GM18517 (cell line): ENCODE results near the gene CAV3.
"Not testable (repeated sequence)": the region's sequence is repeated elsewhere in the genome, so short reads cannot be mapped to it uniquely, and the experiment has no call there.

Experiments
- ATAC-seq: cut with Tn5 transposase; IDR thresholded peaks from one replicate; pipeline ENCODE4 v1.9.1; 2021; ENCODE audit warnings: mild to moderate bottlenecking, moderate library complexity; ENCODE audit not compliant: unreplicated experiment

The CAV3 gene

DNA sequence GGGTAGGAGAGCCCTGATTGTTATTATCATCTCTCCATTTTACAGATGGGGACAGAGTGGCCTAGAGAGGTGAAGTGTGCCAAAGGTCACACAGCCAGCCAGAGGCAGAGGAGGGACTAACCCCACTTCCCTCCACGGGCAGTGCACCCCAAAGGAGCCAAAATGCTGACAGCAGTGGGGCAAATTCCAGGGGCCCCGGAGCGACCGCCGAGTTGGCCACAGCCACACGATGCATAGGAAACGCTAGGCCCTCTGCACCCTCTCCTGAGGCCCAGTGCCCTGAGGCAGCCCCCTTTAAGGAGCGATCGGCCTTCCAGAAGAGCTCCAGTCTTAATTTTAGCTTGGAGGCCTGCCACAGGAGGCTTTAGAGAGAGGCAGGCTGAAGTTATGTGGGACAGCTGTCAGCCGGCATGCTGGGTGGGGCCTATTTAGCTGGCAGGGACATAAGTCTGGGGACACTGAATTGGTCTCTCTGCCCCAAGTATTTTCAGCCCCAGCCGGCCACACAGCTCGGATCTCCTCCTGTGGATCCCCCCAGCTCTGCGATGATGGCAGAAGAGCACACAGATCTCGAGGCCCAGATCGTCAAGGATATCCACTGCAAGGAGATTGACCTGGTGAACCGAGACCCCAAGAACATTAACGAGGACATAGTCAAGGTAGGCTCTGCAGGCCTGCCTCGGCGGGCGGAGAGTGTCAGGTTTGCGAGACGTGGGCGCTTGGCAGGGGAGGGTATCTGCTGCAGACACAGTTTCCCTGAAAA is at the start of gene CAV3:
Gene CAV3 (plus strand): TSS at position 471 of the 763 bp plus-strand sequence. CDS start 75 bp downstream, at position 546.
- no peak for ATAC-seq

DNA sequence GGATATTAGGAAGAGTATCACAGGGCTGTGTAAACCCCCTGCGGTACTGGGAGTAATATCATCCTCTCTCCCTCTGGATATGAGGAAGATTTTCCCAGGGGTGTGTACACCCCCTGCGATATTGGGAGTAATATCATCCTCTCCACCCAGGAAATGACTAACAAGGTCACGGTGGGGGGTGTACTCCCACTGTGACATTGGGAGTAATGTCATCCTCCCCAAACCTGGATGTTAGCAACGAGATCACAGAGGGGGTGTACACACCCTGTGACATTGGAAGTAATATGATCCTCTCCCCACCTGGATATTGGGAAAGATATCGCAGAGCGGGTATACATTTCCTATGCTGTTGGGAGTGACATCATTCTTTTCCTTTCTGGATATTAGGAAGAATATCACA is 48.6 kb upstream of the CAV3 start:
- not testable (repeated sequence) for ATAC-seq

DNA sequence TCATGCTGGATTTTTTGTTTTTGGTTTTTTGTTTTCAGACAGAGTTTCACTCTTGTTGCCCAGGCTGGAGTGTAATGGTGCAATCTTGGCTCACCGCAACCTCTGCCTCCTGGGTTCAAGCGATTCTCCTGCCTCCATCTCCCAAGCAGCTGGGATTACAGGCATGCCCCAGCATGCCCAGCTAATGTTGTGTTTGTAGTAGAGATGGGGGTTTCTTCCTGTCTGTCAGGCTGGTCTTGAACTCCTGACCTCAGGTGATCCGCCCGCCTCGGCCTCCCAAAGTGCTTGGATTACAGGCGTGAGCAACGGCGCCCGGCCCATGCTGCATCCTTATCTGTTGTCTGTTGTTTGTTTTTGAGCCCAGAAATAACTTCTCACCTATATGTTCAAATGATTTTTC is 42.3 kb upstream of the CAV3 start:
- ATAC-seq = not testable (repeated sequence)

DNA sequence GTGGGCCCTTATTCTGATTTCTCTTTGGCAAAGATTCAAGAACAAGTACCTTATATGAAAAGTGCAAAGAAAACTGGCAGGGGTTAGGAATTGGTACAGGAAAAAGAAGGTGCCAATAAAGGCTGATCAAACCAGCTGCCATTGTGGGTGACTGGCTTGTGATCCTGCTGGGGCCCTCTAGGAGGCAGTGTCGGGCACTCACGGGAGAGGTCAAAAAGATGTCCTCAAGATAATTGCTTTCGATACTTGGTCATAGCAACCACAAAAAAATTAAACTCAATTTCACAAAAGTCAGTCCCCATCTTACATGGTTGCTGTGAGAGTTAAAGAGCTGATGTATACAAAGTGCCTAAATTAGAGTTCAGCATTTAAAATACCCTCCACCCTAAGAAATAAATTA is 31.0 kb upstream of the CAV3 start:
- ATAC-seq = no peak

DNA sequence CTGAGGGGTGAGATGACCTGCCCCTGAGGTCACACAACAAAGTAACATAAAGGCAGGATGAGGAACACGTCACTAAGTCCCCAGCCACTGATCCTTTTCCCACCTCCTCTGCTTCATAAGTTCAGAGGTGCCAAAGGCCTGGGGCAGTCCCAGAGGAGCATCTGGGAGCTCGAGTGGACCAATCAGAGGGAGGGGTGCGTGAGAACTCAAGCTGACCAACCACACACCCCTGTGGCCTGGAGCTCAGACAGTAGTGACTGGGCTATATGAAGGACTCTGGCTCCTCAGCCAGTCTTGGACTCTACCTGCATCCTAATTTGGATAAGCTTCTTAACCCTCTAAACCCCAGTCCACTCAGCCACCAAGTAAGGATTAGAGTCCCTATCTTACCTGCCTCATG is 28.0 kb upstream of the CAV3 start:
- no peak for ATAC-seq

DNA sequence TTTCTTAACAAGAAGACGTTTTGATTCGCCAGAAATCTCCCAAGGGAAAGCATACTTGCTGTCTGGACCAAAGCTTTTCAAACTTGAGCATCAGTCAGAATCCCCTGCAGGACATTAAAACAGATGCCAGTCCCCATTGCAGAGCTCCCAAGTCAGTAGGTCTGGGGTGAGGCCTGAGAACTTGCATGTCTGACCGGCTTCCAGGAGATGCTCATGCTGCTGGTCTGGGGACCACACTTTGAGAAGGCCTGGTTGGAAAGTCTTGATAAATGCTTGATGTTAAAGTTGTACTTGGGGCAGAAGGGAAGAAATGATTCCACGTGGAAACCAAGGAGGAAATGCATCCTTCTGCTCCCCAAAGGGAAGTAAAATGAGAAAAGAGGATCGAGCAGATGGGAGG is 24.3 kb upstream of the CAV3 start:
- no peak for ATAC-seq

DNA sequence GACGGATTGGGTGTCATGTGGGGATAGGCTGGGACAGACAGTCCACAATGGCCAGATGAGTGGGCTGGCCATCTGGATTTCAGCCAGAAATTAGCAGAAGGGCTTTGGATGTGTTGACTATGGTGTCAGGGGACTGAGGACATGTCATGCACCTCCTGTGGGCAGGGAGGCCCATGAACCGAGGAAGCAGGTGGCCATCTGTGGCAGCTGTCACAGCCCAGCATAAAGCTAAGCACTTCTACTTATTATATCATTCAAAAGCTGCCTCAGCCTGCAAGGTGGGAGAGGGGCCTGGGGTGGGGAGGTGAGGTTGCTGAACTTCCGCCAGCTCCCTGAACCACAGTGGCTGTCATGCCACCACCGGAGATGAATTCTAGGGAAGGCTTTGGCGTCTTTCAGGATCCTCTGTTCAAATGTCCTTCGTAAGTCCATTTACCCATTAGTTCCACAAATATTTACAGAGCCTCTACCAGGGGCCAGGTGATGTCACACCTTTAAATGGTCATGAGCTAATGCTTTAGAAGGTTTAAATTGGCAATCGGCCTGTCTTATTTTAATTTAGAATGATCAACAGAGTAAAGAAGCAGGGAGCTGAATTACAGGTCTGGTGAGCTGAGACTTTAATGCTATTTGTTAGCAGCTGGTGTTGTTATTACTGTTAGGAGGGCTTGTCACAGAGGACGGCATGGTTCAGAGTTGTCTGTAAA is 23.6 kb upstream of the CAV3 start:
- ATAC-seq = no peak

DNA sequence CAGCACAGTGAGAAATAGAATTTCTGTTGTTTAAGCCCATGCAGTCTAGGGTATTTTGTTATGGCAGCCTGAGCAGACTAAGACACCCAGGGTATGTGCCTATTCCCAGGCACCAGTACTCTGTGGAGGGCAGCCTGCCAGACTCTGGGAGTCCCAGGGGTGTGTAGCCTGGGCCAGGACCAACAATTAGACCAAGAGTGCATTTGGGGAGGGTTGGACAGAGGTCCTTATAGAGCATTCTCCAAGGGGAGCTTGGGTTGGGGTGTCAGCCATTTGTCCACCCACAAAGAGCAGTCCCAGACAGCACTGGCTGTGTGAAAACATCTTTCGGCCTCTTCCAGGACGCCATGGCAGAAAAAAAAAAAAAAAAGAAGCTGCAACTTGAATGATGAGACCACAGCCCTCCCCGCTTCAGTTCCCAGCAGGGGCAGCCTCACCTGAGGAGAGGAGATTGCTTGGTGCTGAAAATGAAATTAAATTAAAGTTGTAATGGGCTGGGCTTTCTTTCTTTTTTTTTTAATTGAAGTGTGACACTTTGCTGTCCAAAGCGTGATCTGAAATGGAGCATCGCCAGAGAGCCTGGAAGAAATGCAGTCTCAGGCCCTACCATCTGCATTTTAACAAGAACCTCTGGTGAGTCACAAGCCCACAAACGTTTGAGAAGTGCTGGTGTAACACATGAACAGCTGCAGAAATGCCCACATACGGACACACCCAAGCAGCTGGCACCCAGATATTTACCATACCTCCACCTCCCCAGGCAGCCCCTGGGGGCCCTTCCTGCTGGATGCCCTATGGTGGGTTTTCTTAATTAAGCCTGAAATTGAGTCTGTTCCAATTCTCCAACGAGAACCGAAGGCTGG is 21.3 kb upstream of the CAV3 start:
- ATAC-seq = no peak

DNA sequence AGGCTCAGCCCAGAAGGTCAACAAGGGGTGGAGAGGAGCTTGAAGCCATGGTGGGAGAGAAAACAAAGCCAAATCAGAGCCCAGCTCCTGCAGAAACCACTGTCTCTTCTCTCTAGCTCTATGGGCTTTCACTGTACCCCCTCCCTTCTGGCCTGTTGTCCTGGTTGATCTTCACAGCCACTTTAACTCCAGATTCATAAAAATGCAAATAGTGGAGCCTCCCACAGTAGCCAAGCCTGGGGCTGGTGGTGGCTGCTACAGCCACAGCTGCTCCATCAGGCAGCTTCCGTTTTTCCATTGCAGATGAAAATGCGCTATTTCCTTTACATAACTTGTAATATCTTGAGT is 20.7 kb upstream of the CAV3 start:
- ATAC-seq = no peak

DNA sequence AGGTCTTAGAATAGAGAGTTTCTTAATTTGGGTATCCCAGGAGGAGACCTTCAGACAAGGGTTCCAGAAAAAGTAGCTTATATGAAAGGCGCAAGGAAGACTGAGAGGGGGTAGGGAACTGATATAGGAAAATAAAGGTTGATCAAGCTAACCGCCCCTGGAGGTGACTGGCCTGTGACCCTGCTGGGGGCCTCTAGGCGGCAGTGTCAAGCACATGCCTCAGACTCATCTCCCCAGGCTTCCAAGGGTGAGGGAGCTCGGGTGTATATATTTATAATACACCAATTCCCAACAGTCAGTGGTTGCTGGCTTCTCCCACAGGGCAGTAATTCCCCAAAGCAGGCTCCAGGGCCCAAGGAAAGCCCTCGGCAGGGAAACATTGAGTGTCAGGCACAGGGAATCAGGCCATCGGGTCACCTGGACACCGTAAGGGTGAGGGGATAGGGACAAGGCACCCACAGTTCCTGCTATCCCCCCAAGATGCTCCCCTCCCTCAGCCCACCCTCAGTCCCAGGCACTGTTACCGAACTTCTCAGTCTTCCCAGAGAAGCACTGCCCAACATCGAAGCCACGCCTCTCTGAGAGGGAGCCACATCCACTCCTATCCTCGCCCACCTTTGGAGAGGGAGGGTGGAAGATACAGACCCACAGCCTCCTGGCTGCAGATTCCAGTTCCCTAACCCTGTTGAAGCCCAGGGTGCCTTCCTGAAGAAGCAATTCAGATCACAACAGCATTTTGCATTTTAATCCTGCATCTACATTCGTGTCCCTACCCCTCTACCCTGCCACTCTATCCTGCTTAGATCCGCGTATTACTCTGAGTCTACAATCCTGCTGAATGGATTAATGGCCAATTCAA is 19.5 kb upstream of the CAV3 start:
- no peak for ATAC-seq

DNA sequence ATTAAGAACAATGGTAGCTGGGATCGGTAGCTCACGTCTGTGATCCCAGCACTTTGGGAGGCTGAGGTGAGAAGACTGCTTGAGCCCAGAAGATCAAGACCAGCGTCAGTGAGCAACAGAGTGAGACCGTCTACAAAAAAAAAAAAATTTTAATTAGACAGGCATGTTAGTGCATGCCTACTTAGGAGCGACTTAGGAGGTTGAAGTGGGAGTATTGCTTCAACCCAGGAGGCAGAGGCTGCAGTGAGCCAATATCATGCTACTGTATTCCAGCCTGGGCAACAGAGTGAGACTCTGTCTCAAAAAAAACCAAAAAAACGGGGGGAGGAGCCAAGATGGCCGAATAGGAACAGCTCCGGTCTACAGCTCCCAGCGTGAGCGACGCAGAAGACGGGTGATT is 17.8 kb upstream of the CAV3 start:
- not testable (repeated sequence) for ATAC-seq

DNA sequence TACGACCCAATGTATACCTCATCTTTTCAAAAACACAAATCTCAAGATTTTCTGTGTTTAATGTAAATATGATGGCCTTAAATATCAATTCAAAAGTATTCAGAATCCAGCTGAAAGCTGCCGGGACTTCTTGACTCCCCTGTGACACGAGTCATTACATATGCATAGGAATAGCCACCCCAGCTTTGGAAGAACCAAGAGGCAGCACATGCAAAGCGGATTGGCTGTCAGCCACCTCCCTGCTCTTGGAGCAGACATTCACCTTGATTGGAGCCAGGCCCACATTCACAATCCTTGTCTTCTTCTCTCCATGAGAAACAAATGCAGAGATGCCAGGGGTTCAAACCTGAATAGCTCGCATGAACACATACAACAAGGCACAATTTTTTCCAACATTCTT is 10.8 kb upstream of the CAV3 start:
- no peak for ATAC-seq

DNA sequence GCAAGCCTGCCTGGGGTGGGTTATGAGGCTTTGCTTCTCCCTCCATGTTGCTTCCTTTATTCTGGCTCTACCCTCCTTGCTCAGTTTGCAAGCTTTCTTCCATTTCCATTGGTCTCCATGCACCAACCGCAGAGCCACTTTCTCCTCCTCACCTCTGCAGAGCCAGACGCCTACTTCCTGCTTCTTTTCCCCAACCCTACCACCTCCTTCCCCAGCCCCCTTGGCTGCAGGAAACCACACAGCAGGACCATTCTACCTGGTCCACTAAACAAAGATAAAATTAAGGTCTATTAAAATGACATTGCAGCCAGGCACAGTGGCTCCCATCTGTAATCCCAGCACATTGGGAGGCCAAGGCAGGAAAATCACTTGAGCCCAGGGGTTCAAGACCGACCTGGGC is 10.0 kb upstream of the CAV3 start:
- ATAC-seq = no peak

DNA sequence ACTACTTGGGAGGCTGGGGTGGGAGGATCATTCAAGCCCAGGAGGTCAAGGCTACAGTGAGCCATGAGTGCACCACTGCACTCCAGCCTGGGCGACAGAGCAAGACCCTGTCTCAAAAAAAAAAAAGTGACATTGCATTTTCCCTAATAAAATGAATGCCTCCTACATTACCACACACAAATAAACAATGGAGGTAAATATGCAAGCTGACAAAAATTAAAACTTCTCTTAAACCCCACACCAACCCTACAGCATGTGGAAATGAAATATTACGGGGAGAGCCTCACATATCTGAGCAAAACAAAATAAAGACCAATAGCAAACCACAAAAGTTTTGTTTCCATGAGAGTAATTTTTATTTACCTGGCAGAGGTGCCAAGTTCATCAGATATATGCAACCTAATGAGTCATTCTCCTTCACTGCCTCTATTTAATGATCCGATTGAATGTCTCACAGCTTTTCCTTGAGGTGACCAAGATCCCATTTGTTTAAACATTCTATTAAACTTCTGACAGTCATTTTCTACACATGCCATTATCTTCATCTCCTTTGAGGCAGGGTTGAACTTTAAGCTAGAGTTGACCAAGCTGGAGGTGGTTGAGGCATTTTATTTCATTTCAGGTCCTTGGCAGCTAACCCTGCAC is 9.4 kb upstream of the CAV3 start:
- no peak for ATAC-seq

DNA sequence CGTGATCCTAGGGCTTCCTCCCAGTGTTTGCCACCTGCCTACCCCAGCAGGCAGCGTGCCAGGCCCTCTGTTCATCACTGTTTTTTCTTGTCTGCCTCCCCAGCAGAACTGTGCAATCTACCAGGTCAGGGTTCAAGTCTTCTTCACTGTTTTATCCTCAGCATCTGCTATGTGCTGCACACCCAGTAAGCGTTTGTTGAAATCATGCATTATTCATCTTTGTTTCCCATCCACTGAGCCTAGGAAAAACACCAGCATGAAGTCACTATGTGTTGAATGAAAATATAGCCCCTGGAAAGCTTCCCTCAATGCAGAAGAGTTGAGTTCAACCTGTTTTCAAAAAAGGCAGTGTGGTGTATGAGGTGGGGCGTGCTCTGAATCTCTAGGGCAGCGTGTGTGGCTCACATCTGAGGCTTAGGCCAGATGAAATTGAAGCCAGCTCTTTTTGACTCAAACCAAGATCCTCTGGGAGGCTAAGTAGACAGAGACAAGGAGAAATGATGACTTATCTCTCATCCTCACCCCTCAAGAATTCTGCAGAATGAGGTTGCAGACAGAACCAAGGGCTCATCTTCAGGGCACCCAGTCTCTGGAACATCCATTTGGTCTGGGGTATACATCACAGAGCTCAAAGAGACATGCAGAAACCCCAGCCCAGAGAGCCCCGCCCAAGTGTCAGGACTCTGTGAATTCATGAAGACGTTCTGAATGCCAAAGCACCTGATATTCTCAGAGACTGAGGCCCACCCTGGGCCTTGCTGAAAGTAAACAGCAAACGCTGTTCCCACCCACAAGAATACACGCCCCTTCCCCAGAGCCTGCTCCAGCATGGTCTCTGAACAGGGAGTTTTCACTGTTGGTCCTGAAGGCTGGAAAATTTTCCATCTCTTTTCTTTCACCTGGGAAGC is 5.7 kb upstream of the CAV3 start:
- no peak for ATAC-seq

DNA sequence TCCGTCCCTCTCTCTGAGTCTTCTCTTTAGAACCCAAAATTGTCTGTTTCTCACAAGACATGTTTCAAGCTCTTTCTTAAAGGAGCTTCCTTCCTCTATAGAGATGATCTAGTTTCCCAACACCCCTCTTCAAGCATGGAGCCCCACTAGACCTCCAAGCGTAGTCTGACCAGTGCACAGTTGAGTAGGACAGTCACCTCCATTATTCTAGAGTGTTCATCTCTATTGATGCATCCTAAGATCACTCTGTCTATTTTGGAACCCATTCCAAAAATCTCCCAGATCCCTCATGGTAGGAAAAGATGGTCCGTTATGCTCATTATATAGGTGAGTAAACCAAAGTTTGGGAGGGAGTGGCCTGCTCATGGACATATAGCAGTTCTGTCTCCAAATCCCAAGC is 4.1 kb upstream of the CAV3 start:
- ATAC-seq = no peak

DNA sequence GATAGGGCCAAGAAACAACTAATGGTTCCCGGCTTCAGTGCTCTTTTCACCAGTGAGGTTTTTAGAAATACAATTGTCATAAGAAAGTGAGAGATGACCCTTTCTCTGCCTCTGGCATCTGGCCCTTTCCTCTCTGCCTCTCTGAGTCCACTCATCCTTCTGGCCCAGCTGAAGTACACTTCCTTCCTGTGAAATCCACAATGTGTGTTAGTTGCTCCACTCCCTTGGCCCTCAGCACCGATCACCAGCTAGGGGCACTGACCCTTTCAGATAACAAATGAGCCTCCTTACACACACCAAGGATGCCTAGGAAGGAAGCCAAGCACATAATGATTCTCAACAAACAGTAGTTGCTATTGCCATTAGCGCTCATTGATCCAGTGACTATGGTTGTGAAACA is 2.9 kb upstream of the CAV3 start:
- ATAC-seq = no peak

DNA sequence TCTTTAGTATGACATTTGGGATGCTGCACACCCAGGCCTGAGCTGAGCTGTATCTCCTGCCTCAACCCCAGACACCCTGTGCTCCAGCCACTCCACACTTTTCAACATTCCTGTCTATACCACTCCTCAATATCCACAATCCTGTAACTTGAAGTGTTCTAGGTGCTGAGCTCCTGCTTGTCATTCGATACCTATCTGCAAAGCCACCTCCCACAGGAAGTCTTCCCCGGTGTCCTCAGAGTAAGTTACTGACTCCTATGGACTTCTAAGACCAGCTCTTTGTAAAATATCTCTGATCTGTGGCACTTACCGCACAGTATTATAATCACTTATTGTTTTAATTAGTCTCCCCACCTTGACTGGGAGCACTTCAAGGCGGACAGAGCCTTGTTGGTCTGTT is 1.2 kb upstream of the CAV3 start:
- no peak for ATAC-seq

DNA sequence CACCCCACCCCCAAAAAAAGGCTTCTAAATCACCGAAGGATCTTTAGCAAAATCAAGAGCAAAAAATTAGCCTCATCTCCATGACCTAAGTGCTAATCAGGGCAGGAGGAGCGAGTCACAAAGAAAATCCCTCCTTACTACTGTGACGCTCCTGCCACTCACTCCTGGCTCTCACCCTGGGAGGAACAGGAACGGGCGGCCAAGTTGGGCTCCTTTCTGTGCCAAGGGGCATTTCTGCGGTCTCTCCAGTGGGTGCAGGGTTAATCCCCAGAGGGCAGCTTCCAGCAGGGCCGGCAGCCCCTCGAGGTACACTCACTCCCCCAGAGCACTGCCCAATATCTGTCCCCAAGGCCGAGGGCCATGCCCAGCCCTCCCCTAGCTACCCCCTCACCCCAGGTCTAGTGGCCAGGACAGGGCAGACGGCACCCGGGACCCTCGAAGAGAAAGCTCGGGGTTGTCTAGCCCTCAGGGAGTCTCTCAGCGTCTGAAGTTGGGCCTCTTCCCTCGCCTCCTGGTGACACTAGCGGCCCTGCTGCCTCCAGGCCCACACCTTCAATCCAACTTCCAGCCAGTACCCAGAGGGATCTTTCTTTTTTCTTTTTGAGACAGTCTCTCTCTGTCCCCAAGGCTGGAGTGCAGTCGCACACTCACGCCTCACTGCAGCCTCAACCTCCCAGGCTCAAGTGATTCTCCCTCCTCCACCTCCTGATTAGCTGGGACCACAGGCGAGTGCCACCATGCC is 706 bp downstream of the CAV3 start:
- ATAC-seq = no peak
